SK-N-SH (cell line): Measurements from ENCODE around the gene METTL25B. TPM values are rescaled to one million over a fixed set of nuclear protein-coding genes. Genes with fewer than 3 reads are reported as not detected.
A peak's percentile ranks its signal among the peaks of the same experiment; 100 is the strongest.

ENCODE experiments used
- CTCF ChIA-PET: fragments of 300-600, 350-600 bp; formaldehyde crosslinking; extraction: SDS; loops from one replicate; lab custom pipeline; 2021; lab: Yijun Ruan, JAX
- POLR2A ChIA-PET: fragments of 350-600 bp; sonication (Branson Sonifier 250); formaldehyde crosslinking; extraction: SDS; loops from one replicate; lab custom pipeline; 2020; ENCODE audit warnings: antibody characterized with exemption, inconsistent platforms; lab: Yijun Ruan, JAX
- DNase-seq: peaks from one replicate; pipeline ENCODE4 v3.0.0; 2012
- H2AFZ ChIP-seq: fragments of 200-600 bp; sonication (generic); 2 replicates; pipeline ENCODE4 v1.8.1; 2016; ENCODE audit warnings: antibody characterized with exemption, mild to moderate bottlenecking, low read depth
- H3F3A ChIP-seq: fragments of 200-600 bp; sonication (generic); replicated peaks from 2 replicates; pipeline ENCODE3; 2016; ENCODE audit warnings: antibody characterized with exemption, mild to moderate bottlenecking; ENCODE audit not compliant: insufficient read depth
- H3K27ac ChIP-seq, 2 experiments: fragments of 200-500 bp in 1 of 2; fragments of 200-600 bp in 1 of 2; sonication (Bioruptor generic) in 1 of 2; sonication (generic), shearing (Covaris generic) in 1 of 2; 2 replicates each; pipeline versions ENCODE4 v1.5.1 to v1.6.1; 2014 to 2016; ENCODE audit warnings: low read depth in 2 of 2, inconsistent platforms in 1 of 2, low read length in 1 of 2, mild to moderate bottlenecking in 1 of 2, mixed read lengths in 1 of 2
- H3K27me3 ChIP-seq: fragments of 200-600 bp; sonication (generic), shearing (Covaris generic); 2 replicates; pipeline ENCODE4 v1.6.1; 2016; ENCODE audit warnings: mixed run types; ENCODE audit not compliant: insufficient read depth
- H3K36me3 ChIP-seq, 2 experiments: fragments of 200-500 bp in 1 of 2; fragments of 200-600 bp in 1 of 2; sonication (Bioruptor generic) in 1 of 2; sonication (generic) in 1 of 2; replicated peaks in 1 of 2; 2 replicates each; pipeline versions ENCODE3 to v1.5.1; 2014 to 2016; ENCODE audit warnings: low read length in 1 of 2, mild to moderate bottlenecking in 1 of 2; ENCODE audit not compliant: insufficient read depth in 2 of 2, control insufficient read depth in 1 of 2
- H3K4me1 ChIP-seq, 2 experiments: fragments of 200-500 bp in 1 of 2; fragments of 200-600 bp in 1 of 2; sonication (Bioruptor generic) in 1 of 2; sonication (generic), shearing (Covaris generic) in 1 of 2; 2 replicates each; pipeline versions ENCODE4 v1.5.1 to v1.6.1; 2014 to 2016; ENCODE audit warnings: low read depth in 1 of 2, low read length in 1 of 2, mixed run types in 1 of 2; ENCODE audit not compliant: insufficient read depth in 2 of 2, control insufficient read depth in 1 of 2
- H3K4me2 ChIP-seq: fragments of 200-600 bp; sonication (generic), shearing (Covaris generic); 2 replicates; pipeline ENCODE4 v1.6.1; 2017; ENCODE audit warnings: mixed run types
- H3K4me3 ChIP-seq, 2 experiments: fragments of 200-500 bp in 1 of 2; fragments of 200-600 bp in 1 of 2; sonication (Bioruptor generic) in 1 of 2; sonication (generic), shearing (Covaris generic) in 1 of 2; 2 replicates each; pipeline versions ENCODE4 v1.5.1 to v1.8.1; 2014 to 2016; ENCODE audit warnings: low read depth in 2 of 2, inconsistent platforms in 1 of 2, low read length in 1 of 2, mild to moderate bottlenecking in 1 of 2, mixed read lengths in 1 of 2, moderate library complexity in 1 of 2
- H3K79me2 ChIP-seq: fragments of 200-600 bp; sonication (generic); 2 replicates; pipeline ENCODE4 v1.8.1; 2017; ENCODE audit warnings: mild to moderate bottlenecking; ENCODE audit not compliant: insufficient read depth
- H3K9ac ChIP-seq: fragments of 200-600 bp; sonication (generic); 2 replicates; pipeline ENCODE4 v1.6.1; 2017; ENCODE audit warnings: mixed run types
- H3K9me2 ChIP-seq: fragments of 200-600 bp; sonication (generic); 2 replicates; pipeline ENCODE4 v1.6.1; 2017; ENCODE audit warnings: mixed run types
- H3K9me3 ChIP-seq: fragments of 200-600 bp; sonication (generic); 2 replicates; pipeline ENCODE4 v1.6.1; 2017; ENCODE audit warnings: mixed run types, mild to moderate bottlenecking, moderate library complexity
- H4K20me1 ChIP-seq: fragments of 200-600 bp; sonication (generic); 2 replicates; pipeline ENCODE4 v1.6.1; 2017; ENCODE audit warnings: mild to moderate bottlenecking, mixed run types; ENCODE audit not compliant: insufficient read depth
- ELF1 ChIP-seq: IDR thresholded peaks from 2 replicates; pipeline ENCODE4 v1.4.0; 2012
- EP300 ChIP-seq, 2 experiments: IDR thresholded peaks; 2 replicates each; pipeline versions ENCODE4 v1.4.0 to v1.6.1; 2012; ENCODE audit warnings: borderline replicate concordance in 1 of 2, low read depth in 1 of 2, low read length in 1 of 2
- EZH2phosphoT487 ChIP-seq: fragments of 200-600 bp; sonication (generic); IDR thresholded peaks from 2 replicates; pipeline ENCODE4 v1.6.1; 2017; ENCODE audit warnings: low read depth, mixed run types, mild to moderate bottlenecking, antibody characterized with exemption, moderate library complexity, borderline replicate concordance
- FOSL2 ChIP-seq: IDR thresholded peaks from 2 replicates; pipeline ENCODE4 v1.4.0; 2012; ENCODE audit warnings: low read depth, mild to moderate bottlenecking, moderate library complexity, borderline replicate concordance
- FOXM1 ChIP-seq: IDR thresholded peaks from 2 replicates; pipeline ENCODE4 v1.4.0; 2012; ENCODE audit warnings: low read depth, mild to moderate bottlenecking
- GATA2 ChIP-seq: sonication (generic); formaldehyde crosslinking; IDR thresholded peaks from 2 replicates; pipeline ENCODE4 v1.5.0; 2020; ENCODE audit warnings: mild to moderate bottlenecking, missing genetic modification reagents
- MEF2A ChIP-seq: IDR thresholded peaks from 2 replicates; pipeline ENCODE4 v1.4.0; 2012; ENCODE audit warnings: low read depth, borderline replicate concordance
- PBX3 ChIP-seq: IDR thresholded peaks from 2 replicates; pipeline ENCODE4; 2012
- RAD21 ChIP-seq: IDR thresholded peaks from 2 replicates; pipeline ENCODE4 v1.6.1; 2012; ENCODE audit warnings: mild to moderate bottlenecking, low read length
- REST ChIP-seq: IDR thresholded peaks from 2 replicates; pipeline ENCODE4 v1.6.1; 2012; ENCODE audit warnings: mild to moderate bottlenecking, low read depth, low read length, moderate library complexity
- RFX5 ChIP-seq: IDR thresholded peaks from 2 replicates; pipeline ENCODE4 v1.6.1; 2012; ENCODE audit warnings: mild to moderate bottlenecking, improper control_type of control experiment, low read length
- RXRA ChIP-seq: IDR thresholded peaks from 2 replicates; pipeline ENCODE4 v1.4.0; 2012; ENCODE audit warnings: low read depth, mild to moderate bottlenecking, borderline replicate concordance
- YY1 ChIP-seq: IDR thresholded peaks from 2 replicates; pipeline ENCODE4 v1.4.0; 2012; ENCODE audit warnings: low read depth, mild to moderate bottlenecking
- WGBS: methylation state at CpG from one replicate; pipeline ENCODE4 v1.1.6; 2017; ENCODE audit warnings: low lambda C conversion rate; 5-methylcytosine and 5-hydroxymethylcytosine counted together
- polyA plus RNA-seq, 3 experiments: library from polyadenylated mRNA; depleted of rRNA; stranded (reverse); fragments of >200 nt; gene quantifications; 2 replicates each; pipeline ENCODE4 v1.2.3, GENCODE V29; 2012
- TF ChIP-seq, protein P1 (sequence below): IDR thresholded peaks from 2 replicates; pipeline ENCODE4 v1.4.0; 2012; ENCODE audit warnings: low read depth, borderline replicate concordance

METTL25B gene
- polyA plus RNA-seq, 1 of the 3 experiments (the other 2 are of a cell fraction): 20.1 TPM

GRCh38 chr1:156727926-156728598, at the start of gene METTL25B (continued):
- TF ChIP-seq REST (no peak), PBX3 (no peak), ELF1 (peak; percentile 72; the same call in 1 of the 2 replicates), FOSL2 (no peak), RAD21 (peak; percentile 9; the same call in 1 of the 2 replicates), MEF2A (no peak)
- TF ChIP-seq, protein P1, sequence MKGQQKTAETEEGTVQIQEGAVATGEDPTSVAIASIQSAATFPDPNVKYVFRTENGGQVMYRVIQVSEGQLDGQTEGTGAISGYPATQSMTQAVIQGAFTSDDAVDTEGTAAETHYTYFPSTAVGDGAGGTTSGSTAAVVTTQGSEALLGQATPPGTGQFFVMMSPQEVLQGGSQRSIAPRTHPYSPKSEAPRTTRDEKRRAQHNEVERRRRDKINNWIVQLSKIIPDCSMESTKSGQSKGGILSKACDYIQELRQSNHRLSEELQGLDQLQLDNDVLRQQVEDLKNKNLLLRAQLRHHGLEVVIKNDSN: no peak

- no peak for TF ChIP-seq YY1
- TF ChIP-seq REST: peak; percentile 84
- no peak for TF ChIP-seq FOXM1
- no peak for TF ChIP-seq EP300 (IDR thresholded peaks at IDR 0.05; ENCODE audit: borderline replicate concordance in 1 of 2, low read depth in 1 of 2, low read length in 1 of 2)
- no peak for TF ChIP-seq RFX5
- no peak for TF ChIP-seq GATA2 (CRISPR knock-in tag)
- no peak for TF ChIP-seq EZH2phosphoT487
- no peak for TF ChIP-seq RXRA
- Histone ChIP-seq H3K36me3 (no peaks in the 10 kb centered on the region), H3K9ac (no peak overlapping the region), H3K9me3 (no peaks in the 10 kb centered on the region), H3K79me2 (peaks cover 23% of the 10 kb centered on the region), H2AFZ (no peak overlapping the region), H3K4me3 (no peak overlapping the region), H3K4me2 (no peak overlapping the region), H3K4me1 (peaks cover 13 to 25% of the 10 kb centered on the region in 2 experiments; a peak in 3 of 4 replicates), H3K9me2 (no peaks in the 10 kb centered on the region), H3F3A (peaks cover 3% of the 10 kb centered on the region), H4K20me1 (peaks cover 4% of the 10 kb centered on the region; the same call in 1 of the 2 replicates), H3K27ac (no peak overlapping the region), H3K27me3 (no peaks in the 10 kb centered on the region)
- 50% methylated on average over 2 of the region's 2 CpGs for WGBS
- no peak for DNase-seq
- ChIA-PET CTCF (interaction anchor here (1.0 to 45.5 kb wide), 6 partner anchors 9 to 117 kb away, joined by 3 to 2702 read pairs (median 210); partner anchors contain the start of genes CRABP2, ISG20L2 and METTL25B), POLR2A (no interaction called here)
These were observed 48.2 kb upstream of the METTL25B start for GRCh38 chr1:156680056-156680455.
